Neural cell (in vitro differentiated cells): ENCODE measurements around the gene ETF1. TPM values are rescaled to one million over a fixed set of nuclear protein-coding genes. Genes with fewer than 3 reads are reported as not detected.

Experiments used
- H2AFZ ChIP-seq: fragments of 200-600, 300-800 bp; sonication (generic), shearing (Covaris generic); 2 replicates; pipeline ENCODE4 v1.6.0; 2014; ENCODE audit warnings: low read depth, mild to moderate bottlenecking, antibody characterized with exemption, low read length, moderate library complexity
- H3F3A ChIP-seq: fragments of 200-600 bp; shearing (Covaris generic); 2 replicates; pipeline ENCODE4 v1.6.1; 2016; ENCODE audit warnings: mild to moderate bottlenecking, moderate library complexity, mixed read lengths, antibody characterized with exemption, low read length; ENCODE audit not compliant: insufficient read depth, poor library complexity, severe bottlenecking
- H3K27ac ChIP-seq: fragments of 200-600, 300-800 bp; sonication (generic), shearing (Covaris generic); 2 replicates; pipeline ENCODE4 v1.5.1; 2014; ENCODE audit warnings: mild to moderate bottlenecking, low read length, moderate library complexity
- H3K27me3 ChIP-seq: fragments of 300-800, 200-600 bp; sonication (generic), shearing (Covaris generic); 2 replicates; pipeline ENCODE4 v1.6.0; 2014; ENCODE audit warnings: mild to moderate bottlenecking, low read depth, low read length, moderate library complexity; ENCODE audit not compliant: insufficient read depth
- H3K36me3 ChIP-seq: fragments of 300-800, 200-600 bp; sonication (generic), shearing (Covaris generic); 2 replicates; pipeline ENCODE4 v1.5.1; 2014; ENCODE audit warnings: mild to moderate bottlenecking, antibody characterized with exemption, low read length, moderate library complexity; ENCODE audit not compliant: insufficient read depth
- H3K4me2 ChIP-seq: fragments of 300-800, 200-600 bp; sonication (generic), shearing (Covaris generic); 2 replicates; pipeline ENCODE4 v1.6.0; 2014; ENCODE audit warnings: mild to moderate bottlenecking, low read length
- H3K4me3 ChIP-seq: fragments of 300-800, 200-600 bp; sonication (generic), shearing (Covaris generic); 2 replicates; pipeline ENCODE4 v1.5.1; 2014; ENCODE audit warnings: mild to moderate bottlenecking, low read length, moderate library complexity
- H3K79me2 ChIP-seq: fragments of 200-600 bp; shearing (Covaris generic); replicated peaks from 2 replicates; pipeline ENCODE4 v1.6.0; 2014; ENCODE audit warnings: mild to moderate bottlenecking, low read length, moderate library complexity; ENCODE audit not compliant: insufficient read depth
- H3K9ac ChIP-seq: fragments of 300-800, 200-600 bp; sonication (generic), shearing (Covaris generic); 2 replicates; pipeline ENCODE4 v1.6.1; 2016; ENCODE audit warnings: mild to moderate bottlenecking, low read length, mixed read lengths
- H3K9me2 ChIP-seq: fragments of 200-600 bp; shearing (Covaris generic); 2 replicates; pipeline ENCODE4 v1.6.1; 2016; ENCODE audit warnings: mild to moderate bottlenecking, low read length, mixed read lengths; ENCODE audit not compliant: insufficient read depth
- H3K9me3 ChIP-seq: fragments of 200-600, 300-800 bp; sonication (generic), shearing (Covaris generic); 2 replicates; pipeline ENCODE4 v1.6.1; 2016; ENCODE audit warnings: mild to moderate bottlenecking, mixed run types, low read length, moderate library complexity, mixed read lengths
- H4K20me1 ChIP-seq: fragments of 200-600 bp; shearing (Covaris generic); 2 replicates; pipeline ENCODE4 v1.6.1; 2016; ENCODE audit warnings: mild to moderate bottlenecking, mixed run types; ENCODE audit not compliant: insufficient read depth
- EP300 ChIP-seq: fragments of 450-650 bp; conservative IDR thresholded peaks from 2 replicates; pipeline ENCODE4 v1.6.1; 2014; ENCODE audit warnings: antibody characterized with exemption, mild to moderate bottlenecking, moderate library complexity; ENCODE audit not compliant: poor library complexity, severe bottlenecking
- EZH2 ChIP-seq: fragments of 200-600, 300-800 bp; shearing (Covaris generic), sonication (generic); IDR thresholded peaks from 2 replicates; pipeline ENCODE4 v1.6.1; 2014; ENCODE audit warnings: antibody characterized with exemption, low read length, borderline replicate concordance, mild to moderate bottlenecking; ENCODE audit not compliant: insufficient read depth, poor library complexity, severe bottlenecking
- MXI1 ChIP-seq: fragments of 450-650 bp; conservative IDR thresholded peaks from 2 replicates; pipeline ENCODE4 v1.6.1; 2014; ENCODE audit warnings: antibody characterized with exemption, mild to moderate bottlenecking; ENCODE audit not compliant: poor library complexity, severe bottlenecking
- POLR2AphosphoS5 ChIP-seq: IDR thresholded peaks from 2 replicates; pipeline ENCODE4 v1.6.1; 2012
- RAD21 ChIP-seq: fragments of 450-650 bp; conservative IDR thresholded peaks from 2 replicates; pipeline ENCODE4 v1.6.1; 2014; ENCODE audit warnings: antibody characterized with exemption, mild to moderate bottlenecking, moderate library complexity
- SMC3 ChIP-seq: fragments of 450-650 bp; conservative IDR thresholded peaks from 2 replicates; pipeline ENCODE4 v1.6.1; 2014; ENCODE audit warnings: antibody characterized with exemption, mild to moderate bottlenecking, moderate library complexity; ENCODE audit not compliant: poor library complexity
- TAF1 ChIP-seq: IDR thresholded peaks from 2 replicates; pipeline ENCODE4 v1.6.1; 2012; ENCODE audit warnings: low read depth
- polyA plus RNA-seq: library from polyadenylated mRNA; depleted of rRNA; stranded (reverse); fragments of >200 nt; gene quantifications from 2 replicates; pipeline ENCODE4 v1.2.3, GENCODE V29; 2014
- TF ChIP-seq, protein P1 (sequence below): fragments of 450-650 bp; IDR thresholded peaks from 2 replicates; pipeline ENCODE4 v1.5.1; 2014; ENCODE audit warnings: antibody characterized with exemption, mild to moderate bottlenecking, moderate library complexity; ENCODE audit not compliant: poor library complexity, severe bottlenecking
- TF ChIP-seq, protein P2 (sequence below): IDR thresholded peaks from 2 replicates; pipeline ENCODE4 v1.6.1; 2012; ENCODE audit warnings: borderline replicate concordance

Gene ETF1
- polyA plus RNA-seq, 1 donor from 2014 or later: 62.1 TPM

DNA sequence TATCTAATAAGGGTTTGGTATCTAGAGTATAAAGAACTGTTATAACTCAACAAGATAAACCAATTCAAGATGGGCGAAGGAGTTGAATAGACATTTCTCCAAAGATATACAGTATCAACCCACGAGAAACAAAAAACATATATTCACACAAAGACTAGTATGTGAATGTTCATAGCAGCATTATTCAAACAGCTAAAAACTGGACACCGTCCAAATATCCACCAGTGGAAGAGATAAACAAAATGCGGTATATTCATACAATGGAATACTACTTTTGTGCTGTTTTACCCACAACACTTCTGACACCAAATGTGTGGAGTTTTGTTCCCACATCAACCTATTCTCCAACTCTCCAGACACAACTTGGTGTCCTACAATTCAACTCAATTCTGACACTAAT, 44.7 kb downstream of the ETF1 start:
- TF ChIP-seq POLR2AphosphoS5: no peak
- TF ChIP-seq SMC3: no peak
- no peaks in the 10 kb centered on the region for H3F3A ChIP-seq
- no peaks in the 10 kb centered on the region for H3K9me2 ChIP-seq
- no peak overlapping the region for H3K9ac ChIP-seq
- H3K27ac ChIP-seq: no peak overlapping the region
- H2AFZ ChIP-seq: no peak overlapping the region
- H3K27me3 ChIP-seq: no peaks in the 10 kb centered on the region
- H4K20me1 ChIP-seq: no peaks in the 10 kb centered on the region
- H3K79me2 ChIP-seq: no peaks in the 10 kb centered on the region
- no peaks in the 10 kb centered on the region for H3K9me3 ChIP-seq
- H3K4me2 ChIP-seq: no peak overlapping the region
- no peaks in the 10 kb centered on the region for H3K36me3 ChIP-seq
- no peak overlapping the region for H3K4me3 ChIP-seq

DNA sequence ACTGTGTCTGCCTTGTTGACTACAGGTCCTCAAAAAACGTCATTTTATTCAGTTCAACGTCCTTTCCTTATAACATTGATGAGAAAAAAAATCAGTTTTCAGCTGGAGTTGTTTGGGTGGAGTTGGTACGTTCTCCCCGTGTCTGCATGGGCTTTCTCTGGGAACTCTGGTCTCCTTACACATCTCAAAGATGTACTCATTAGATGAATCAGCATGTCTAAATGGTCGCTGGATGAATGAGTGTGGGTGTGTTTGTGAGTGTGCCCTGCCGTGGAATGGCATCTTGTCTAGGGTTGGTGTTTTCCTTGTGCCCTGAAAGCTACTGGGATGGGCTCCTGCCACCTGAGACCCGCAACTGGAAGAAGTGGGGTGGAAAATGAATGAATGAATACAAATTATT, 47.7 kb downstream of the ETF1 start:
- Histone ChIP-seq H3K9me3 (no peaks in the 10 kb centered on the region), H3K36me3 (no peaks in the 10 kb centered on the region), H3K4me3 (no peak overlapping the region), H2AFZ (no peak overlapping the region), H3K4me2 (no peak overlapping the region), H4K20me1 (no peaks in the 10 kb centered on the region), H3K79me2 (no peaks in the 10 kb centered on the region), H3K9me2 (no peaks in the 10 kb centered on the region), H3K9ac (no peak overlapping the region), H3K27ac (no peak overlapping the region), H3F3A (no peaks in the 10 kb centered on the region), H3K27me3 (no peaks in the 10 kb centered on the region)
- no peak for TF ChIP-seq EZH2
- no peak for TF ChIP-seq EP300
- no peak for TF ChIP-seq TAF1
- TF ChIP-seq, protein P1, sequence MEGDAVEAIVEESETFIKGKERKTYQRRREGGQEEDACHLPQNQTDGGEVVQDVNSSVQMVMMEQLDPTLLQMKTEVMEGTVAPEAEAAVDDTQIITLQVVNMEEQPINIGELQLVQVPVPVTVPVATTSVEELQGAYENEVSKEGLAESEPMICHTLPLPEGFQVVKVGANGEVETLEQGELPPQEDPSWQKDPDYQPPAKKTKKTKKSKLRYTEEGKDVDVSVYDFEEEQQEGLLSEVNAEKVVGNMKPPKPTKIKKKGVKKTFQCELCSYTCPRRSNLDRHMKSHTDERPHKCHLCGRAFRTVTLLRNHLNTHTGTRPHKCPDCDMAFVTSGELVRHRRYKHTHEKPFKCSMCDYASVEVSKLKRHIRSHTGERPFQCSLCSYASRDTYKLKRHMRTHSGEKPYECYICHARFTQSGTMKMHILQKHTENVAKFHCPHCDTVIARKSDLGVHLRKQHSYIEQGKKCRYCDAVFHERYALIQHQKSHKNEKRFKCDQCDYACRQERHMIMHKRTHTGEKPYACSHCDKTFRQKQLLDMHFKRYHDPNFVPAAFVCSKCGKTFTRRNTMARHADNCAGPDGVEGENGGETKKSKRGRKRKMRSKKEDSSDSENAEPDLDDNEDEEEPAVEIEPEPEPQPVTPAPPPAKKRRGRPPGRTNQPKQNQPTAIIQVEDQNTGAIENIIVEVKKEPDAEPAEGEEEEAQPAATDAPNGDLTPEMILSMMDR: no peak
- TF ChIP-seq SMC3: no peak
- TF ChIP-seq MXI1: no peak
- no peak for TF ChIP-seq RAD21
- no peak for TF ChIP-seq POLR2AphosphoS5
- TF ChIP-seq, protein P2, sequence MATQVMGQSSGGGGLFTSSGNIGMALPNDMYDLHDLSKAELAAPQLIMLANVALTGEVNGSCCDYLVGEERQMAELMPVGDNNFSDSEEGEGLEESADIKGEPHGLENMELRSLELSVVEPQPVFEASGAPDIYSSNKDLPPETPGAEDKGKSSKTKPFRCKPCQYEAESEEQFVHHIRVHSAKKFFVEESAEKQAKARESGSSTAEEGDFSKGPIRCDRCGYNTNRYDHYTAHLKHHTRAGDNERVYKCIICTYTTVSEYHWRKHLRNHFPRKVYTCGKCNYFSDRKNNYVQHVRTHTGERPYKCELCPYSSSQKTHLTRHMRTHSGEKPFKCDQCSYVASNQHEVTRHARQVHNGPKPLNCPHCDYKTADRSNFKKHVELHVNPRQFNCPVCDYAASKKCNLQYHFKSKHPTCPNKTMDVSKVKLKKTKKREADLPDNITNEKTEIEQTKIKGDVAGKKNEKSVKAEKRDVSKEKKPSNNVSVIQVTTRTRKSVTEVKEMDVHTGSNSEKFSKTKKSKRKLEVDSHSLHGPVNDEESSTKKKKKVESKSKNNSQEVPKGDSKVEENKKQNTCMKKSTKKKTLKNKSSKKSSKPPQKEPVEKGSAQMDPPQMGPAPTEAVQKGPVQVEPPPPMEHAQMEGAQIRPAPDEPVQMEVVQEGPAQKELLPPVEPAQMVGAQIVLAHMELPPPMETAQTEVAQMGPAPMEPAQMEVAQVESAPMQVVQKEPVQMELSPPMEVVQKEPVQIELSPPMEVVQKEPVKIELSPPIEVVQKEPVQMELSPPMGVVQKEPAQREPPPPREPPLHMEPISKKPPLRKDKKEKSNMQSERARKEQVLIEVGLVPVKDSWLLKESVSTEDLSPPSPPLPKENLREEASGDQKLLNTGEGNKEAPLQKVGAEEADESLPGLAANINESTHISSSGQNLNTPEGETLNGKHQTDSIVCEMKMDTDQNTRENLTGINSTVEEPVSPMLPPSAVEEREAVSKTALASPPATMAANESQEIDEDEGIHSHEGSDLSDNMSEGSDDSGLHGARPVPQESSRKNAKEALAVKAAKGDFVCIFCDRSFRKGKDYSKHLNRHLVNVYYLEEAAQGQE: no peak

DNA sequence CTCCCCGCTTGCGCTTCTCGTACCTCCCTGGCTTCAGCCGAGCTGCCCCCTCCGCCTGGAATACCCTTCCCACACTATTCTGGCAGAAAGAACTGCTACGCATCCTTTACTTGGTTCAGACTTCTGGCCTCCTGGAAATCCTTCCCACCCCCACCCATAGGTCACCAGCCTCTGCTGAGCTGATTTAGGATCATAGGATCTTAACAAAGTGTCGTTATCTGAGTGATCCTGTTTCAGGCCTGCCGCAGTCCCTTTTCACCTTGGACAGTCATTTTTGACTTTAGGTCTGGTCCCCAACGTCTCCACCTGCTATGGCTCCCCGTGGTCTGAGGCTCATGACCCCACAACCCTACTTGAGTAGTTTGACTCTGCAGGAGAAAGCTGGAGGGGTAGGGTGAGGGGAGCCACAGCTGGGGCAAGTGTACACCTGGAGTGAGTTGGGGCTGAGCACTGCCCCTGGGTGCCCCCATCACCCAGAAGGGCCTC, 50.4 kb downstream of the ETF1 start:
- no peaks in the 10 kb centered on the region for H3K9me3 ChIP-seq

More for the DNA sequence above, 50.4 kb downstream of the ETF1 start:
- H3K9ac ChIP-seq: peak overlapping the region; percentile 29
- no peaks in the 10 kb centered on the region for H4K20me1 ChIP-seq
- no peaks in the 10 kb centered on the region for H3K27me3 ChIP-seq
- no peaks in the 10 kb centered on the region for H3K79me2 ChIP-seq
- no peak overlapping the region for H2AFZ ChIP-seq
- no peaks in the 10 kb centered on the region for H3K36me3 ChIP-seq
- H3K9me2 ChIP-seq: no peaks in the 10 kb centered on the region
- peak overlapping the region; percentile 45 for H3K4me3 ChIP-seq
- H3K4me2 ChIP-seq: no peak overlapping the region
- no peaks in the 10 kb centered on the region for H3F3A ChIP-seq
- TF ChIP-seq EP300 (no peak), RAD21 (no peak), SMC3 (no peak), TAF1 (no peak), EZH2 (no peak), MXI1 (no peak)
- TF ChIP-seq, protein P2: no peak
- TF ChIP-seq, protein P1: no peak
- no peak overlapping the region for H3K27ac ChIP-seq
